DND-41 (cell line): ENCODE measurements around the gene TNNT2.

Experiments used
- CTCF ChIP-seq: IDR thresholded peaks from 2 replicates; pipeline ENCODE4 v1.5.1; 2012; ENCODE audit warnings: borderline replicate concordance, low read length, moderate library complexity, mild to moderate bottlenecking; ENCODE audit not compliant: poor library complexity, severe bottlenecking; ENCODE audit errors: extremely low read depth
- EZH2 ChIP-seq: IDR thresholded peaks from 3 replicates; pipeline ENCODE4 v1.6.1; 2012; ENCODE audit warnings: borderline replicate concordance, low read depth, mild to moderate bottlenecking, moderate library complexity, low read length, inconsistent platforms; ENCODE audit not compliant: severe bottlenecking

GRCh38 chr1:201383647-201384405 is 6.3 kb upstream of the TNNT2 start:
- TF ChIP-seq CTCF (no peak), EZH2 (no peak)
